HFF-Myc (cell line): ENCODE data around the gene GON4L.

Experiments used
- DNase-seq: peaks from one replicate; pipeline ENCODE4 v3.0.0-alpha.2; 2011; ENCODE audit warnings: low read depth; ENCODE audit errors: extremely low read depth
- H3K4me3 ChIP-seq: replicated peaks from 2 replicates; pipeline ENCODE4 v1.5.1; 2011; ENCODE audit warnings: low read depth, mild to moderate bottlenecking, control low read depth, low read length
- CTCF ChIP-seq: IDR thresholded peaks from 2 replicates; pipeline ENCODE4 v1.5.1; 2012; ENCODE audit warnings: mild to moderate bottlenecking, low read depth, low read length, control low read depth; ENCODE audit errors: missing control alignments

GON4L gene

GRCh38 chr1:155877945-155878344 is 20.9 kb upstream of the GON4L start:
- no peak overlapping the region for H3K4me3 ChIP-seq
- no peak for DNase-seq
- no peak for TF ChIP-seq CTCF

GRCh38 chr1:155873860-155874259 is 16.8 kb upstream of the GON4L start:
- DNase-seq, result peak; percentile 38
- TF ChIP-seq CTCF, result no peak

GRCh38 chr1:155872527-155872926 is 15.5 kb upstream of the GON4L start:
- DNase-seq, result no peak
- H3K4me3 ChIP-seq, result no peak overlapping the region
- no peak for TF ChIP-seq CTCF

More at GRCh38 chr1:155873860-155874259, 16.8 kb upstream of the GON4L start:
- no peak overlapping the region for H3K4me3 ChIP-seq

- no peak for DNase-seq
- no peak overlapping the region for H3K4me3 ChIP-seq
Observed at GRCh38 chr1:155871390-155871789, 14.4 kb upstream of the GON4L start.

GRCh38 chr1:155867766-155868165 is 10.8 kb upstream of the GON4L start:
- no peak overlapping the region for H3K4me3 ChIP-seq
- no peak for TF ChIP-seq CTCF
- no peak for DNase-seq

More at GRCh38 chr1:155871390-155871789, 14.4 kb upstream of the GON4L start:
- no peak for TF ChIP-seq CTCF

GRCh38 chr1:155864393-155864792 is 7.4 kb upstream of the GON4L start:
- H3K4me3 ChIP-seq, result no peak overlapping the region
- TF ChIP-seq CTCF, result no peak
- no peak for DNase-seq

- no peak for TF ChIP-seq CTCF
- no peak for DNase-seq
- H3K4me3 ChIP-seq, result no peak overlapping the region
Observed at GRCh38 chr1:155861896-155862295, 4.9 kb upstream of the GON4L start.
